KMS-11 (cell line): Measurements from ENCODE around the gene SUGCT.

Experiments
- H2AFZ ChIP-seq: fragments of 200-600 bp; sonication (generic); 2 replicates; pipeline ENCODE4 v1.6.1; 2016; ENCODE audit warnings: antibody characterized with exemption, mixed run types, low read depth
- H3K27ac ChIP-seq: fragments of 200-600 bp; sonication (generic); 2 replicates; pipeline ENCODE4 v1.6.1; 2016; ENCODE audit warnings: mild to moderate bottlenecking, mixed run types
- H3K27me3 ChIP-seq: fragments of 200-600 bp; sonication (generic); 2 replicates; pipeline ENCODE4 v1.6.1; 2017; ENCODE audit warnings: mild to moderate bottlenecking, low read depth, mixed run types, moderate library complexity; ENCODE audit not compliant: insufficient read depth
- H3K36me3 ChIP-seq: fragments of 200-600 bp; sonication (generic); 2 replicates; pipeline ENCODE4 v1.6.1; 2017; ENCODE audit warnings: mild to moderate bottlenecking, mixed run types; ENCODE audit not compliant: insufficient read depth
- H3K4me1 ChIP-seq: fragments of 200-600 bp; sonication (generic); 2 replicates; pipeline ENCODE4 v1.6.1; 2016; ENCODE audit warnings: mild to moderate bottlenecking, low read depth, mixed run types; ENCODE audit not compliant: poor library complexity, severe bottlenecking
- H3K4me2 ChIP-seq: fragments of 200-600 bp; sonication (generic); 2 replicates; pipeline ENCODE4 v1.7.0; 2016; ENCODE audit warnings: mild to moderate bottlenecking, mixed run types
- H3K4me3 ChIP-seq: fragments of 200-600 bp; sonication (generic); IDR thresholded peaks from 2 replicates; pipeline ENCODE4 v1.6.1; 2017; ENCODE audit warnings: low read depth, low read length, mixed read lengths; ENCODE audit not compliant: insufficient read depth
- H3K79me2 ChIP-seq: fragments of 200-600 bp; sonication (generic); 2 replicates; pipeline ENCODE4 v1.6.1; 2016; ENCODE audit warnings: low read depth, mixed run types; ENCODE audit not compliant: insufficient read depth
- H3K9ac ChIP-seq: fragments of 200-600 bp; sonication (generic); 2 replicates; pipeline ENCODE4 v1.6.1; 2016; ENCODE audit warnings: mild to moderate bottlenecking, mixed run types
- H4K20me1 ChIP-seq: fragments of 200-600 bp; sonication (generic); 2 replicates; pipeline ENCODE4 v1.6.1; 2016; ENCODE audit warnings: mild to moderate bottlenecking, mixed run types; ENCODE audit not compliant: insufficient read depth
- CTCF ChIP-seq: fragments of 200-600 bp; sonication (generic); conservative IDR thresholded peaks from 2 replicates; pipeline ENCODE4 v1.6.1; 2017; ENCODE audit warnings: low read depth, mild to moderate bottlenecking, antibody characterized with exemption, low read length, moderate library complexity, mixed read lengths

SUGCT gene

GRCh38 chr7:40799493-40800403 is 664.9 kb downstream of the SUGCT start:
- TF ChIP-seq CTCF = no peak
- no peaks in the 10 kb centered on the region for H3K36me3 ChIP-seq
- no peaks in the 10 kb centered on the region for H3K4me1 ChIP-seq
- H4K20me1 ChIP-seq = no peaks in the 10 kb centered on the region
- H3K4me2 ChIP-seq = no peak overlapping the region
- no peak overlapping the region for H3K4me3 ChIP-seq
- no peaks in the 10 kb centered on the region for H3K27me3 ChIP-seq
- no peaks in the 10 kb centered on the region for H3K79me2 ChIP-seq
- no peak overlapping the region for H3K27ac ChIP-seq
- H3K9ac ChIP-seq = no peak overlapping the region
- no peak overlapping the region for H2AFZ ChIP-seq

- Histone ChIP-seq H3K79me2 (no peaks in the 10 kb centered on the region), H3K4me1 (no peaks in the 10 kb centered on the region), H3K36me3 (no peaks in the 10 kb centered on the region), H3K9ac (no peak overlapping the region), H2AFZ (no peak overlapping the region), H3K4me2 (no peak overlapping the region), H3K4me3 (no peak overlapping the region), H3K27me3 (no peaks in the 10 kb centered on the region), H3K27ac (no peak overlapping the region), H4K20me1 (no peaks in the 10 kb centered on the region)
- no peak for TF ChIP-seq CTCF
These were observed 666.0 kb downstream of the SUGCT start for GRCh38 chr7:40800771-40801170.

GRCh38 chr7:40802497-40802896 is 667.7 kb downstream of the SUGCT start:
- Histone ChIP-seq H3K27me3 (no peaks in the 10 kb centered on the region), H3K36me3 (no peaks in the 10 kb centered on the region), H3K27ac (no peak overlapping the region), H3K4me1 (no peaks in the 10 kb centered on the region), H3K79me2 (no peaks in the 10 kb centered on the region), H4K20me1 (no peaks in the 10 kb centered on the region), H3K9ac (no peak overlapping the region), H2AFZ (no peak overlapping the region), H3K4me2 (no peak overlapping the region), H3K4me3 (no peak overlapping the region)
- TF ChIP-seq CTCF = no peak

- no peaks in the 10 kb centered on the region for H4K20me1 ChIP-seq
- H3K79me2 ChIP-seq = no peaks in the 10 kb centered on the region
- H3K4me3 ChIP-seq = no peak overlapping the region
- H3K27ac ChIP-seq = no peak overlapping the region
- H3K27me3 ChIP-seq = no peaks in the 10 kb centered on the region
- no peak for TF ChIP-seq CTCF
- H3K4me1 ChIP-seq = no peaks in the 10 kb centered on the region
- H3K4me2 ChIP-seq = no peak overlapping the region
- H3K36me3 ChIP-seq = no peaks in the 10 kb centered on the region
- no peak overlapping the region for H2AFZ ChIP-seq
- no peak overlapping the region for H3K9ac ChIP-seq
These were observed 669.8 kb downstream of the SUGCT start for GRCh38 chr7:40804477-40805215.
